GM23338 (cell line): ENCODE measurements around the gene SURF4. TPM values are rescaled to one million over a fixed set of nuclear protein-coding genes. Genes with fewer than 3 reads are reported as not detected.
A peak's percentile ranks its signal among the peaks of the same experiment; 100 is the strongest.

ENCODE experiments used
- ATAC-seq: fragments of 200-7000 bp; cut with Tn5 transposase; 3 replicates; pipeline ENCODE4 v1.9.1; 2020
- DNase-seq: peaks from one replicate; pipeline ENCODE4 v3.0.0-alpha.2; 2015; ENCODE audit warnings: low spot score
- H2AFZ ChIP-seq: fragments of 200-600 bp; sonication (generic); 2 replicates; pipeline ENCODE4 v1.8.0; 2016; ENCODE audit warnings: antibody characterized with exemption, mild to moderate bottlenecking, moderate library complexity
- H3F3A ChIP-seq: fragments of 200-600 bp; sonication (generic); replicated peaks from 2 replicates; pipeline ENCODE4 v1.8.0; 2017; ENCODE audit warnings: antibody characterized with exemption, mixed run types, low read depth
- H3K27ac ChIP-seq: fragments of 200-600 bp; sonication (generic); 2 replicates; pipeline ENCODE4 v1.6.1; 2016; ENCODE audit warnings: low read depth
- H3K27me3 ChIP-seq: fragments of 200-600 bp; sonication (generic); 2 replicates; pipeline ENCODE4 v1.8.0; 2016; ENCODE audit warnings: mild to moderate bottlenecking, mixed run types, moderate library complexity; ENCODE audit not compliant: insufficient read depth
- H3K36me3 ChIP-seq: fragments of 200-600 bp; sonication (generic); 2 replicates; pipeline ENCODE4 v1.8.0; 2016; ENCODE audit warnings: mild to moderate bottlenecking; ENCODE audit not compliant: insufficient read depth
- H3K4me1 ChIP-seq: fragments of 200-600 bp; sonication (generic); 2 replicates; pipeline ENCODE4 v1.8.0; 2016; ENCODE audit warnings: mild to moderate bottlenecking, moderate library complexity; ENCODE audit not compliant: insufficient read depth
- H3K4me2 ChIP-seq: fragments of 200-600 bp; sonication (generic); 2 replicates; pipeline ENCODE4 v1.7.1; 2017; ENCODE audit warnings: mixed run types
- H3K4me3 ChIP-seq: fragments of 200-600 bp; sonication (generic); 2 replicates; pipeline ENCODE4 v1.6.1; 2016; ENCODE audit warnings: mixed run types
- H3K79me2 ChIP-seq: fragments of 200-600 bp; sonication (generic); replicated peaks from 2 replicates; pipeline ENCODE4 v1.8.0; 2017; ENCODE audit warnings: mild to moderate bottlenecking; ENCODE audit not compliant: insufficient read depth
- H3K9me2 ChIP-seq: fragments of 200-600 bp; sonication (generic); 2 replicates; pipeline ENCODE4 v1.8.0; 2017; ENCODE audit not compliant: insufficient read depth
- H4K20me1 ChIP-seq: fragments of 200-600 bp; sonication (generic); replicated peaks from 2 replicates; pipeline ENCODE4 v1.8.0; 2017; ENCODE audit warnings: mild to moderate bottlenecking; ENCODE audit not compliant: insufficient read depth
- H3K27ac Mint-ChIP-seq: 2 replicates; pipeline ENCODE4 v1.8.0; 2020; ENCODE audit warnings: inconsistent platforms, mild to moderate bottlenecking, moderate library complexity, mixed read lengths
- H3K27me3 Mint-ChIP-seq: 3 replicates; pipeline ENCODE4 v1.8.0; 2022; ENCODE audit warnings: low read depth, mild to moderate bottlenecking, moderate library complexity, mixed read lengths, inconsistent platforms; ENCODE audit not compliant: insufficient read depth, poor library complexity
- H3K36me3 Mint-ChIP-seq: 3 replicates; pipeline ENCODE4 v1.8.0; 2021; ENCODE audit warnings: low read depth, mild to moderate bottlenecking, inconsistent platforms, moderate library complexity, mixed read lengths
- H3K4me1 Mint-ChIP-seq: 3 replicates; pipeline ENCODE4 v1.8.0; 2020; ENCODE audit warnings: mild to moderate bottlenecking, inconsistent platforms, mixed read lengths
- H3K4me3 Mint-ChIP-seq: 3 replicates; pipeline ENCODE4 v1.8.0; 2021; ENCODE audit warnings: moderate library complexity, mild to moderate bottlenecking, inconsistent platforms, mixed read lengths
- H3K9me3 Mint-ChIP-seq: 3 replicates; pipeline ENCODE4 v1.8.0; 2020; ENCODE audit warnings: moderate library complexity, mild to moderate bottlenecking, inconsistent platforms, mixed read lengths
- CREB1 ChIP-seq: fragments of 250-450 bp; sonication (Bioruptor Pico); IDR thresholded peaks from 2 replicates; pipeline ENCODE4 v1.5.0; 2020; ENCODE audit warnings: low read depth, mild to moderate bottlenecking, moderate library complexity
- EZH2 ChIP-seq: fragments of 200-600 bp; sonication (generic); IDR thresholded peaks from one replicate; pipeline ENCODE4 v1.8.0; 2017; ENCODE audit warnings: antibody characterized with exemption, mild to moderate bottlenecking, low read depth; ENCODE audit not compliant: unreplicated experiment
- EZH2phosphoT487 ChIP-seq: fragments of 200-600 bp; sonication (generic); IDR thresholded peaks from one replicate; pipeline ENCODE4 v1.8.1; 2018; ENCODE audit warnings: antibody characterized with exemption; ENCODE audit not compliant: unreplicated experiment
- NANOG ChIP-seq: IDR thresholded peaks from 2 replicates; pipeline ENCODE4 v1.6.1; 2016; ENCODE audit warnings: antibody characterized with exemption, borderline replicate concordance
- STAT1 ChIP-seq: IDR thresholded peaks from one replicate; pipeline ENCODE4 v1.6.1; 2016; ENCODE audit warnings: antibody characterized with exemption; ENCODE audit not compliant: unreplicated experiment
- ZNF114 ChIP-seq: fragments of 250-450 bp; sonication (Bioruptor Pico); IDR thresholded peaks from 2 replicates; pipeline ENCODE4 v1.5.0; 2020; ENCODE audit warnings: mild to moderate bottlenecking, moderate library complexity
- ZNF331 ChIP-seq: fragments of 250-450 bp; sonication (Bioruptor Pico); IDR thresholded peaks from 2 replicates; pipeline ENCODE4 v1.5.0; 2020; ENCODE audit warnings: low read depth, mild to moderate bottlenecking, moderate library complexity
- polyA plus RNA-seq: library from polyadenylated mRNA; unstranded; fragments of >200 nt; fragmentation: Nextera tagmentation; extraction: Ambion mirVana; gene quantifications from 2 replicates; pipeline ENCODE4 v1.2.1, GENCODE V29; 2016
- total RNA-seq: library from RNA; depleted of rRNA; stranded (reverse); fragments of >200 nt; shearing (Covaris generic); gene quantifications from 2 replicates; pipeline ENCODE4 v1.2.3, GENCODE V29; 2014
- TF ChIP-seq, protein P1 (sequence below): IDR thresholded peaks from one replicate; pipeline ENCODE4 v1.6.1; 2018; ENCODE audit warnings: antibody characterized with exemption; ENCODE audit not compliant: unreplicated experiment
- TF ChIP-seq, protein P2 (sequence below): IDR thresholded peaks from 2 replicates; pipeline ENCODE4 v1.6.1; 2016; ENCODE audit warnings: antibody characterized with exemption
- TF ChIP-seq, protein P3 (sequence below), 2 experiments: fragments of 200-600 bp in 1 of 2; sonication (generic) in 1 of 2; conservative IDR thresholded peaks; 2 replicates each; pipeline versions ENCODE4 v1.5.1 to v1.6.1; 2016 to 2017; ENCODE audit warnings: antibody characterized with exemption in 2 of 2, low read depth in 2 of 2, mild to moderate bottlenecking in 2 of 2, moderate library complexity in 1 of 2

SURF4 gene
- total and polyA plus RNA-seq, 2 experiments from 2014 or later: 66.3 to 242 TPM

DNA sequence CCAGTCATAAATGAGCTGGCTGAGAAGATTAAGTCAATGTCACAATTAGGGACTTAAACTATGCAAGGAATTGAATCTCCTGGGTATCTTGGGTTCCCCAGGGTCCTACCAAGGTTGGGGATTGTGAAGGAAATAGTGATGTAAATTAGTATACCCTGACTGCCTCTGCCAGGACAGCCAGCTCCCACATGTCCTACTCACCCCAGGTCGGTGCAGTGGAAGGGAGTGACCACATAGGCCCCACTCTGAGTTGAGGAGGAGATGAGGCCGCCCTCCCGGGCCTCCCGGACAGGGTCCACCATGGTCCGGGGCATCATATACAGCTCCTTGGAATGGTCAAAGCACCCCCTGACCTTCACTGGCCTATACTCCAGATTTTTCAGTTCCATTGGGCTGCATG is 22.3 kb downstream of the SURF4 start (continued):
- TF ChIP-seq, protein P1, sequence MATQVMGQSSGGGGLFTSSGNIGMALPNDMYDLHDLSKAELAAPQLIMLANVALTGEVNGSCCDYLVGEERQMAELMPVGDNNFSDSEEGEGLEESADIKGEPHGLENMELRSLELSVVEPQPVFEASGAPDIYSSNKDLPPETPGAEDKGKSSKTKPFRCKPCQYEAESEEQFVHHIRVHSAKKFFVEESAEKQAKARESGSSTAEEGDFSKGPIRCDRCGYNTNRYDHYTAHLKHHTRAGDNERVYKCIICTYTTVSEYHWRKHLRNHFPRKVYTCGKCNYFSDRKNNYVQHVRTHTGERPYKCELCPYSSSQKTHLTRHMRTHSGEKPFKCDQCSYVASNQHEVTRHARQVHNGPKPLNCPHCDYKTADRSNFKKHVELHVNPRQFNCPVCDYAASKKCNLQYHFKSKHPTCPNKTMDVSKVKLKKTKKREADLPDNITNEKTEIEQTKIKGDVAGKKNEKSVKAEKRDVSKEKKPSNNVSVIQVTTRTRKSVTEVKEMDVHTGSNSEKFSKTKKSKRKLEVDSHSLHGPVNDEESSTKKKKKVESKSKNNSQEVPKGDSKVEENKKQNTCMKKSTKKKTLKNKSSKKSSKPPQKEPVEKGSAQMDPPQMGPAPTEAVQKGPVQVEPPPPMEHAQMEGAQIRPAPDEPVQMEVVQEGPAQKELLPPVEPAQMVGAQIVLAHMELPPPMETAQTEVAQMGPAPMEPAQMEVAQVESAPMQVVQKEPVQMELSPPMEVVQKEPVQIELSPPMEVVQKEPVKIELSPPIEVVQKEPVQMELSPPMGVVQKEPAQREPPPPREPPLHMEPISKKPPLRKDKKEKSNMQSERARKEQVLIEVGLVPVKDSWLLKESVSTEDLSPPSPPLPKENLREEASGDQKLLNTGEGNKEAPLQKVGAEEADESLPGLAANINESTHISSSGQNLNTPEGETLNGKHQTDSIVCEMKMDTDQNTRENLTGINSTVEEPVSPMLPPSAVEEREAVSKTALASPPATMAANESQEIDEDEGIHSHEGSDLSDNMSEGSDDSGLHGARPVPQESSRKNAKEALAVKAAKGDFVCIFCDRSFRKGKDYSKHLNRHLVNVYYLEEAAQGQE: no peak
- TF ChIP-seq ZNF114 (CRISPR knock-in tag) (no peak), CREB1 (CRISPR knock-in tag) (no peak), STAT1 (no peak), EZH2 (no peak), ZNF331 (CRISPR knock-in tag) (no peak)
- TF ChIP-seq, protein P2, sequence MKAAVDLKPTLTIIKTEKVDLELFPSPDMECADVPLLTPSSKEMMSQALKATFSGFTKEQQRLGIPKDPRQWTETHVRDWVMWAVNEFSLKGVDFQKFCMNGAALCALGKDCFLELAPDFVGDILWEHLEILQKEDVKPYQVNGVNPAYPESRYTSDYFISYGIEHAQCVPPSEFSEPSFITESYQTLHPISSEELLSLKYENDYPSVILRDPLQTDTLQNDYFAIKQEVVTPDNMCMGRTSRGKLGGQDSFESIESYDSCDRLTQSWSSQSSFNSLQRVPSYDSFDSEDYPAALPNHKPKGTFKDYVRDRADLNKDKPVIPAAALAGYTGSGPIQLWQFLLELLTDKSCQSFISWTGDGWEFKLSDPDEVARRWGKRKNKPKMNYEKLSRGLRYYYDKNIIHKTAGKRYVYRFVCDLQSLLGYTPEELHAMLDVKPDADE: no peak

DNA sequence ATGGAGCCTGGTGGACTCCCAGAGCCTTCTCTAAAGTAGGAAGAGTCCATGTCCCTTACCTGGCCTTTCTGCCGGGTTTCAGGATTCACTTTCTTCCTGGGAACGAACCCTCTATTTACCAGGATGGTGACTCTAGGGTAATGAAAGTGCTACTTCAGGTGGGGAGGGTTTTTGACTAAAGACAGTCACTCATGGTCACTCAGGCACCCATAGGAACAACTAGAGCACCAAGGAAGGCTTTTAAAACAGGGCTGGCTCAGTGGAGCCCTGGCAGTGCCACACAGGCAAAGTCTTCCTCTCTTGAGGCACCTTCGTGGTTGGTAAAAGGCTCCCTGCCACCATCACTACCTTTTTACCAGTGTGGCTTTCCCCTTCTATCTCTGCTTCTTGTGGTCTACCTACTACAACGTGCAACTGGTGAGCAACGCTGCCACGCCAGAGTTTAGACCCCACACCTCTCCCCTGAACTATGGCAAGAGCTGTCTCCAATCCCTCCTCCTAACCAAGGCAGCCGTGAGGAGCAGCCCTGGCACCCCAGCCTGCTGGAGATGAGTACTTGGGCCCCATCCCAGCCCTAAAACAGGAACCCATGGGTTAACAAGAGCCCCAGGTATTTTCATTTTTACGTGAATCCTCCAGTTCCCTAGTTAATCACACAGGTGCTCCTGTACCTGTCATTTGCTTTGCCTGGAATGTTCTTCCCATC is 23.1 kb downstream of the SURF4 start:
- DNase-seq (no peak), ATAC-seq (no peak)
- Histone ChIP-seq H3K9me2 (no peaks in the 10 kb centered on the region), H3K27me3 (no peaks in the 10 kb centered on the region), H3F3A (peaks cover 57% of the 10 kb centered on the region), H3K27ac (peak overlapping the region; percentile 66), H4K20me1 (peaks cover 43% of the 10 kb centered on the region), H3K36me3 (peaks cover 39% of the 10 kb centered on the region), H3K79me2 (peaks cover 41% of the 10 kb centered on the region), H2AFZ (no peak overlapping the region), H3K4me1 (peaks cover 24% of the 10 kb centered on the region; the same call in 1 of the 2 replicates), H3K4me2 (no peak overlapping the region), H3K4me3 (no peak overlapping the region)
- Mint-ChIP-seq H3K9me3 (no peaks in the 10 kb centered on the region; the same call in 2 of the 3 replicates), H3K36me3 (peaks cover 62% of the 10 kb centered on the region), H3K4me1 (peaks cover 23% of the 10 kb centered on the region), H3K27me3 (peaks cover 34% of the 10 kb centered on the region), H3K27ac (peak overlapping the region; percentile 73; the same call in 1 of the 2 replicates), H3K4me3 (peak overlapping the region; percentile 24; the same call in 1 of the 3 replicates)
- TF ChIP-seq, protein P2: no peak
- no peak for TF ChIP-seq EZH2phosphoT487
- TF ChIP-seq, protein P1: no peak
- no peak for TF ChIP-seq NANOG
- TF ChIP-seq CREB1 (CRISPR knock-in tag): no peak
- TF ChIP-seq STAT1: no peak
- TF ChIP-seq ZNF114 (CRISPR knock-in tag): no peak
- TF ChIP-seq, protein P3, sequence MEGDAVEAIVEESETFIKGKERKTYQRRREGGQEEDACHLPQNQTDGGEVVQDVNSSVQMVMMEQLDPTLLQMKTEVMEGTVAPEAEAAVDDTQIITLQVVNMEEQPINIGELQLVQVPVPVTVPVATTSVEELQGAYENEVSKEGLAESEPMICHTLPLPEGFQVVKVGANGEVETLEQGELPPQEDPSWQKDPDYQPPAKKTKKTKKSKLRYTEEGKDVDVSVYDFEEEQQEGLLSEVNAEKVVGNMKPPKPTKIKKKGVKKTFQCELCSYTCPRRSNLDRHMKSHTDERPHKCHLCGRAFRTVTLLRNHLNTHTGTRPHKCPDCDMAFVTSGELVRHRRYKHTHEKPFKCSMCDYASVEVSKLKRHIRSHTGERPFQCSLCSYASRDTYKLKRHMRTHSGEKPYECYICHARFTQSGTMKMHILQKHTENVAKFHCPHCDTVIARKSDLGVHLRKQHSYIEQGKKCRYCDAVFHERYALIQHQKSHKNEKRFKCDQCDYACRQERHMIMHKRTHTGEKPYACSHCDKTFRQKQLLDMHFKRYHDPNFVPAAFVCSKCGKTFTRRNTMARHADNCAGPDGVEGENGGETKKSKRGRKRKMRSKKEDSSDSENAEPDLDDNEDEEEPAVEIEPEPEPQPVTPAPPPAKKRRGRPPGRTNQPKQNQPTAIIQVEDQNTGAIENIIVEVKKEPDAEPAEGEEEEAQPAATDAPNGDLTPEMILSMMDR (conservative IDR thresholded peaks at IDR 0.05; ENCODE audit: low read depth in 2 of 2): no peak
